HUES64 (cell line): ENCODE measurements around the gene GNLY.

Source experiments
- H3K27ac ChIP-seq: 2 replicates; pipeline ENCODE4 v1.7.0; 2013; ENCODE audit warnings: low read depth, low read length, inconsistent platforms
- H3K27me3 ChIP-seq: 2 replicates; pipeline ENCODE4 v1.6.1; 2013; ENCODE audit warnings: mild to moderate bottlenecking, low read length; ENCODE audit not compliant: insufficient read depth
- H3K36me3 ChIP-seq: 2 replicates; pipeline ENCODE4 v1.6.1; 2013; ENCODE audit warnings: mild to moderate bottlenecking, low read length; ENCODE audit not compliant: insufficient read depth
- H3K4me1 ChIP-seq: 2 replicates; pipeline ENCODE4 v1.6.1; 2013; ENCODE audit warnings: mild to moderate bottlenecking, low read length, moderate library complexity; ENCODE audit not compliant: insufficient read depth
- H3K4me3 ChIP-seq: 2 replicates; pipeline ENCODE4 v1.5.1; 2013; ENCODE audit warnings: mild to moderate bottlenecking, low read length, moderate library complexity
- H3K9ac ChIP-seq: 2 replicates; pipeline ENCODE4 v1.6.1; 2013; ENCODE audit warnings: mild to moderate bottlenecking, low read depth, low read length
- H3K9me3 ChIP-seq: 2 replicates; pipeline ENCODE4 v1.6.1; 2013; ENCODE audit warnings: low read depth, low read length; ENCODE audit not compliant: insufficient read depth
- WGBS: fragments of 150-250, 120-280 bp; methylation state at CpG from one replicate; pipeline ENCODE4 v1.1.7; 2013; ENCODE audit warnings: missing lambda C conversion rate; 5-methylcytosine and 5-hydroxymethylcytosine counted together

GNLY gene

GRCh38 chr2:85720533-85720932, 26.4 kb downstream of the GNLY start:
- H3K9ac ChIP-seq = no peak overlapping the region
- 66% methylated on average over 1 of the region's 1 CpG for WGBS
- no peak overlapping the region for H3K4me3 ChIP-seq
- no peak overlapping the region for H3K27ac ChIP-seq
- no peaks in the 10 kb centered on the region for H3K36me3 ChIP-seq
- no peaks in the 10 kb centered on the region for H3K27me3 ChIP-seq
- no peaks in the 10 kb centered on the region for H3K9me3 ChIP-seq
- H3K4me1 ChIP-seq = no peaks in the 10 kb centered on the region; the same call in 1 of the 2 replicates

- Histone ChIP-seq H3K4me3 (no peak overlapping the region), H3K36me3 (no peaks in the 10 kb centered on the region), H3K27me3 (no peaks in the 10 kb centered on the region), H3K9me3 (no peaks in the 10 kb centered on the region), H3K4me1 (no peaks in the 10 kb centered on the region; the same call in 1 of the 2 replicates), H3K27ac (no peak overlapping the region), H3K9ac (no peak overlapping the region)
- 85% methylated on average over 4 of the region's 4 CpGs for WGBS
Observed at GRCh38 chr2:85721641-85722040, 27.5 kb downstream of the GNLY start.

GRCh38 chr2:85722519-85722918, 28.4 kb downstream of the GNLY start:
- 93% methylated on average over 6 of the region's 6 CpGs for WGBS
- Histone ChIP-seq H3K27ac (no peak overlapping the region), H3K4me3 (no peak overlapping the region), H3K9ac (no peak overlapping the region), H3K4me1 (no peaks in the 10 kb centered on the region; the same call in 1 of the 2 replicates), H3K27me3 (no peaks in the 10 kb centered on the region), H3K36me3 (no peaks in the 10 kb centered on the region), H3K9me3 (no peaks in the 10 kb centered on the region)

GRCh38 chr2:85723707-85724360, 29.7 kb downstream of the GNLY start:
- H3K9ac ChIP-seq = no peak overlapping the region
- no peaks in the 10 kb centered on the region for H3K27me3 ChIP-seq
- H3K36me3 ChIP-seq = no peaks in the 10 kb centered on the region
- no peak overlapping the region for H3K4me3 ChIP-seq
- no peaks in the 10 kb centered on the region for H3K4me1 ChIP-seq
- no peak overlapping the region for H3K27ac ChIP-seq
- no peaks in the 10 kb centered on the region for H3K9me3 ChIP-seq
- WGBS = 95% methylated on average over 2 of the region's 2 CpGs

GRCh38 chr2:85724731-85725181, 30.6 kb downstream of the GNLY start:
- WGBS = 85% methylated on average over 5 of the region's 5 CpGs
- no peaks in the 10 kb centered on the region for H3K9me3 ChIP-seq
- no peaks in the 10 kb centered on the region for H3K27me3 ChIP-seq
- no peak overlapping the region for H3K9ac ChIP-seq
- no peaks in the 10 kb centered on the region for H3K36me3 ChIP-seq
- no peaks in the 10 kb centered on the region for H3K4me1 ChIP-seq
- no peak overlapping the region for H3K27ac ChIP-seq
- no peak overlapping the region for H3K4me3 ChIP-seq

- Histone ChIP-seq H3K9ac (no peak overlapping the region), H3K9me3 (no peaks in the 10 kb centered on the region), H3K27ac (no peak overlapping the region), H3K4me1 (no peaks in the 10 kb centered on the region), H3K36me3 (no peaks in the 10 kb centered on the region), H3K4me3 (no peak overlapping the region), H3K27me3 (no peaks in the 10 kb centered on the region)
- 100% methylated on average over 1 of the region's 2 CpGs for WGBS
Observed at GRCh38 chr2:85725451-85725850, 31.3 kb downstream of the GNLY start.

- Histone ChIP-seq H3K36me3 (no peaks in the 10 kb centered on the region), H3K4me1 (no peaks in the 10 kb centered on the region), H3K4me3 (no peak overlapping the region), H3K9ac (no peak overlapping the region), H3K9me3 (no peaks in the 10 kb centered on the region), H3K27me3 (no peaks in the 10 kb centered on the region), H3K27ac (no peak overlapping the region)
- WGBS = 91% methylated on average over 10 of the region's 10 CpGs
Observed at GRCh38 chr2:85727798-85728197, 33.6 kb downstream of the GNLY start.

GRCh38 chr2:85728342-85728741, 34.2 kb downstream of the GNLY start:
- Histone ChIP-seq H3K9me3 (no peaks in the 10 kb centered on the region), H3K27me3 (no peaks in the 10 kb centered on the region), H3K4me3 (no peak overlapping the region), H3K9ac (no peak overlapping the region), H3K36me3 (no peaks in the 10 kb centered on the region), H3K27ac (no peak overlapping the region), H3K4me1 (no peaks in the 10 kb centered on the region)
- WGBS = 92% methylated on average over 4 of the region's 5 CpGs

GRCh38 chr2:85728883-85729824, 35.0 kb downstream of the GNLY start:
- Histone ChIP-seq H3K9ac (no peak overlapping the region), H3K36me3 (no peaks in the 10 kb centered on the region), H3K4me1 (no peaks in the 10 kb centered on the region), H3K4me3 (no peak overlapping the region), H3K27me3 (no peaks in the 10 kb centered on the region), H3K27ac (no peak overlapping the region), H3K9me3 (no peaks in the 10 kb centered on the region)
- WGBS = 45% methylated on average over 26 of the region's 26 CpGs

GRCh38 chr2:85729825-85730510, 35.8 kb downstream of the GNLY start:
- 94% methylated on average over 9 of the region's 10 CpGs for WGBS
- H3K9ac ChIP-seq = no peak overlapping the region
- H3K4me1 ChIP-seq = no peaks in the 10 kb centered on the region
- H3K4me3 ChIP-seq = no peak overlapping the region
- no peak overlapping the region for H3K27ac ChIP-seq
- no peaks in the 10 kb centered on the region for H3K9me3 ChIP-seq
- H3K27me3 ChIP-seq = peaks cover under 1% of the 10 kb centered on the region; the same call in 1 of the 2 replicates
- H3K36me3 ChIP-seq = no peaks in the 10 kb centered on the region
